Right atrium auricular region (tissue), 2 donors: Measurements from ENCODE around the gene CNTNAP2. TPM values are rescaled to one million over a fixed set of nuclear protein-coding genes. Genes with fewer than 3 reads are reported as not detected.
"Not testable (repeated sequence)": the region's sequence is repeated elsewhere in the genome, so short reads cannot be mapped to it uniquely, and the experiment has no call there.

Experiments
- DNase-seq: peaks from one replicate; pipeline ENCODE4 v3.0.0-alpha.2; 2019; ENCODE audit warnings: low spot score
- H3K27ac ChIP-seq, 2 donors: fragments of 200-600 bp; sonication (generic); 1 replicate in 1 of 2; 2 replicates in 1 of 2; pipeline ENCODE4 v1.5.1; 2016 to 2019
- H3K27me3 ChIP-seq, 2 donors: fragments of 200-600 bp; sonication (generic); one replicate each; pipeline versions ENCODE4 v1.5.1 to v1.6.0; 2017 to 2019
- H3K36me3 ChIP-seq: fragments of 200-600 bp; sonication (generic); one replicate; pipeline ENCODE4 v1.5.1; 2016
- H3K4me1 ChIP-seq, 2 donors: fragments of 200-600 bp; sonication (generic); one replicate each; pipeline versions ENCODE4 v1.5.1 to v1.6.0; 2017 to 2019
- H3K4me3 ChIP-seq, 2 donors: fragments of 200-600 bp; sonication (generic); 1 replicate in 1 of 2; 2 replicates in 1 of 2; pipeline ENCODE4 v1.5.1; 2017 to 2019; ENCODE audit warnings: mild to moderate bottlenecking in 1 of 2, moderate library complexity in 1 of 2
- H3K9me3 ChIP-seq, 2 donors: fragments of 200-600 bp; sonication (generic); one replicate each; pipeline ENCODE4 v1.5.1; 2019
- CTCF ChIP-seq, 2 donors: fragments of 200-600 bp; sonication (generic); IDR thresholded peaks; one replicate each; pipeline ENCODE4 v1.5.1; 2019; ENCODE audit warnings: antibody characterized with exemption in 2 of 2
- total RNA-seq, 2 donors: library from RNA; depleted of rRNA; stranded (reverse); fragments of >200 nt; gene quantifications; one replicate each; pipeline ENCODE4 v1.1.0, GENCODE V29; 2016

CNTNAP2 gene
- total RNA-seq, 2 donors from 2014 or later, result 1.1 to 1.7 TPM

DNA sequence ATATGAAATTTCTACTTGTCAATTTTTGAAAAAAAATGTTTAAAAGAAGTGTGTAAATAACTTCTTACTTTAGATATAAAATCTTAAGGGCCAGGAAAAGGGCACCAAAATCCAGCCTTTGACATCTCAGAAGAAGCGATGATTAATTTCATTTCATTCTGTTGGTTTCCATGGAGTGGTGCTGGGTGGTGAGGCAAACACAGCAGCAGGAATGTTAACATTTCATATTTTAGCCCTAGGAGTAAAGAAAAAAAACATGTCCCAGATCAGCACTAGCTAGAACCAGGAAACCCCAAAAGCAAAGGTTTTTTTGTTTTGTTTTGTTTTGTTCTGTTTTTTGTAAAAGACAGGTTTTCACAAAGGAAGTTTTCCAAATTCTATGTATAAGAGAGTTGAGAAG is 2175.2 kb downstream of the CNTNAP2 start:
- no peaks in the 10 kb centered on the region for H3K27me3 ChIP-seq

DNA sequence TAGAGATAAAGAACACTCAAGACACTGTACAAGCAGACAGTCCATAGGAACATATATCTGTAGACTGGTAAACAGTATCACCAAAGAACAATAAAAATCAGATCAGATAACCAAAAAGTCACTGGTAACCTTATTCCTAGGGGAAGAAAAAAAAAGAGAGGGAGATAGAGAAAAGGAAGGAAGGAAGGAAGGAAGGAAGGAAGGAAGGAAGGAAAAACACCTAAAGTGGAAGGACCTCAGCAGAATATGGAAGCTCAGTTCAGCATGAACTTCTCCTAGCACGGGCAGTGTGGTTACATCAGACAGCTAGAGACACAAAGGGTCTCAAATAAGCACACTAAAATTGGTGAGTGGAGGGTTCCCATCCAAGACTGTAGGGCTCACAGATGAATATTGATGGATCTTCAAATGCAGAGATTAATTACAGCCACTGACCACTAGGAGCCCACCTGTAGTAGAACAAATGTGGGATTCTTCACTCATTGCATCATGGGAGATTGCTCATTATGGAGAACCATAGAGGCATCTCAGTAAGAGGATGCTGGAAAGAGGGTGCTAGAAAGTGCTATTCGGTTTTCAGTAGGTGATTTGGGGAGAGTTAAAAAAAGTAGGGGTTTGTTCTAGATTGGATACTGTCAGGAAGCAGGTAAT is 2180.5 kb downstream of the CNTNAP2 start:
- H3K4me3 ChIP-seq, result no peak overlapping the region

More for the DNA sequence above, 2175.2 kb downstream of the CNTNAP2 start:
- Histone ChIP-seq H3K36me3 (no peaks in the 10 kb centered on the region), H3K9me3 (no peaks in the 10 kb centered on the region), H3K4me3 (no peak overlapping the region), H3K27ac (no peak overlapping the region), H3K4me1 (no peaks in the 10 kb centered on the region)
- TF ChIP-seq CTCF (IDR thresholded peaks at IDR 0.05), result no peak
- DNase-seq, result no peak

GRCh38 chr7:148298768-148299167 is 2182.2 kb downstream of the CNTNAP2 start:
- not testable (repeated sequence) for H3K9me3 ChIP-seq, H3K36me3 ChIP-seq, H3K27ac ChIP-seq, H3K27me3 ChIP-seq, H3K4me1 ChIP-seq, DNase-seq, H3K4me3 ChIP-seq

More for the DNA sequence above, 2180.5 kb downstream of the CNTNAP2 start:
- no peaks in the 10 kb centered on the region for H3K36me3 ChIP-seq
- TF ChIP-seq CTCF (IDR thresholded peaks at IDR 0.05), result no peak
- no peak overlapping the region for H3K27ac ChIP-seq
- H3K9me3 ChIP-seq, result no peaks in the 10 kb centered on the region
- DNase-seq, result no peak
- no peaks in the 10 kb centered on the region for H3K4me1 ChIP-seq
- no peaks in the 10 kb centered on the region for H3K27me3 ChIP-seq

- no peak for DNase-seq
- peaks cover 0 to 10% of the 10 kb centered on the region in 2 donors for H3K4me1 ChIP-seq
- H3K27me3 ChIP-seq, result no peaks in the 10 kb centered on the region
- no peaks in the 10 kb centered on the region for H3K9me3 ChIP-seq
- H3K36me3 ChIP-seq, result no peaks in the 10 kb centered on the region
- no peak overlapping the region for H3K4me3 ChIP-seq
- no peak overlapping the region for H3K27ac ChIP-seq
- no peak for TF ChIP-seq CTCF (IDR thresholded peaks at IDR 0.05)
Measured at GRCh38 chr7:148299350-148300276, 2183.0 kb downstream of the CNTNAP2 start.

- not testable (repeated sequence) for H3K36me3 ChIP-seq, DNase-seq, H3K27ac ChIP-seq, H3K4me3 ChIP-seq, H3K9me3 ChIP-seq, H3K27me3 ChIP-seq
- peaks cover 0 to 11% of the 10 kb centered on the region in 2 donors for H3K4me1 ChIP-seq
Measured at GRCh38 chr7:148302436-148302835, 2185.8 kb downstream of the CNTNAP2 start.

DNA sequence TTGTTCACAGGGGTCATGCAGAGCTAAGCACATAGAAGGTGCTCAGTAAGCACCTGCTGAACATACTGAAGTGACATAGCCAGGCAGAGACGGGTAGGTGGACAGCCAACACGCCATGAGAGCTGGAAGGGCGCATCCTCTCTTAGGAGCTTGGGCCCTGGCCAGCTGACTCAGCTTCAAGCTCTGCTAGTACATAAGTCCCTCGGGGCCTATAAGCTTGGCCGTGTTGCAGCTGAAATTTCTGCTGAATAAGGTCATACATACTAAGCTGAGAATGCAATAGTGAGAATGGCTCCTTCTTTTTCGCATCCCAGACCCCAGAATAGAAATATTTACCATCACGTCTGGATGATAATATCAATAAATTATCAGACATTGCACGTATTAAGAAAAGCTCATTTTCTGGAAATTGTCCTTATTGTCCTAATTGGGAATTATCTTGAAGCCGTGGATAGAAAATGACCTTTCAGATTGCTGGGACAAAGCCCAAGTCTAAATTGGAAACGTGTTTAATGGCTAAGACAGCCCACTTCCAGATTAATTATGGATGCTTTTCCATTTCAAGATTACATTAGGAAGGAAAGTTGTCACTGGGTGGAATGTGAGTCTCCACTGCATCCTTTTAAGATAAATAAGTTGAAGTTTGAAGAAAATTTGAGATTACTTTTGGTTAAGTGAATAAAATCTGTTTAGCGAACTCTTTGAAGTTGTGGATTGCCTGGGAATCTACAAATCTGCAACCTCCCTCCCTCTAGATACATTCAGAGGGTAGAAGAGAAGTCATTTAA is 2186.9 kb downstream of the CNTNAP2 start:
- no peak for TF ChIP-seq CTCF (IDR thresholded peaks at IDR 0.05)

More for the DNA sequence above, 2186.9 kb downstream of the CNTNAP2 start:
- no peak overlapping the region for H3K27ac ChIP-seq
- no peak overlapping the region for H3K4me3 ChIP-seq
- no peaks in the 10 kb centered on the region for H3K9me3 ChIP-seq
- H3K27me3 ChIP-seq, result no peaks in the 10 kb centered on the region
- peaks cover 0 to 11% of the 10 kb centered on the region in 2 donors for H3K4me1 ChIP-seq
- DNase-seq, result peak; percentile 78
- no peaks in the 10 kb centered on the region for H3K36me3 ChIP-seq
